Left ventricle myocardium inferior (tissue), 1 donor: ENCODE results near the gene RAMAC. TPM values are rescaled to one million over a fixed set of nuclear protein-coding genes. Genes with fewer than 3 reads are reported as not detected.
"Not testable (repeated sequence)": the region's sequence is repeated elsewhere in the genome, so short reads cannot be mapped to it uniquely, and the experiment has no call there.

Experiments used
- DNase-seq: peaks from one replicate; pipeline ENCODE4 v3.0.0-alpha.2; 2020
- H3K27ac ChIP-seq: fragments of 200-600 bp; replicated peaks from 2 replicates; pipeline ENCODE4 v1.8.0; 2021
- H3K27me3 ChIP-seq: fragments of 200-600 bp; 2 replicates; pipeline ENCODE4 v1.8.0; 2021; ENCODE audit warnings: low read depth
- H3K36me3 ChIP-seq: fragments of 200-600 bp; 2 replicates; pipeline ENCODE4 v1.8.0; 2021
- H3K4me1 ChIP-seq: fragments of 200-600 bp; 2 replicates; pipeline ENCODE4 v1.8.0; 2021
- H3K4me3 ChIP-seq: fragments of 200-600 bp; 2 replicates; pipeline ENCODE4 v1.8.0; 2021; ENCODE audit warnings: mild to moderate bottlenecking, moderate library complexity
- H3K9me3 ChIP-seq: fragments of 200-600 bp; replicated peaks from 2 replicates; pipeline ENCODE4 v1.8.0; 2021
- intact Hi-C: fragments of 100-400 bp; cut with micrococcal nuclease; formaldehyde crosslinking; loops from one replicate; pipeline ENCODE4 v1.11.0; 2022
- total RNA-seq: library from RNA; stranded (reverse); fragmentation: NEBNext Ultra II Directional; extraction: Animal tissue kit (Norgen Biotek cat#: 25700); gene quantifications from one replicate; pipeline ENCODE4 v1.2.1, GENCODE V29; 2021
- TF ChIP-seq, protein P1 (sequence below): fragments of 200-600 bp; IDR thresholded peaks from 2 replicates; pipeline ENCODE4 v1.8.0; 2021; ENCODE audit warnings: antibody characterized with exemption, mild to moderate bottlenecking, borderline replicate concordance
- donor health status: DM: no; HTN: yes; CAD: no; lungs with severe emphysema.

Gene RAMAC
- total RNA-seq, 1 donor from 2014 or later = 13.9 TPM

DNA sequence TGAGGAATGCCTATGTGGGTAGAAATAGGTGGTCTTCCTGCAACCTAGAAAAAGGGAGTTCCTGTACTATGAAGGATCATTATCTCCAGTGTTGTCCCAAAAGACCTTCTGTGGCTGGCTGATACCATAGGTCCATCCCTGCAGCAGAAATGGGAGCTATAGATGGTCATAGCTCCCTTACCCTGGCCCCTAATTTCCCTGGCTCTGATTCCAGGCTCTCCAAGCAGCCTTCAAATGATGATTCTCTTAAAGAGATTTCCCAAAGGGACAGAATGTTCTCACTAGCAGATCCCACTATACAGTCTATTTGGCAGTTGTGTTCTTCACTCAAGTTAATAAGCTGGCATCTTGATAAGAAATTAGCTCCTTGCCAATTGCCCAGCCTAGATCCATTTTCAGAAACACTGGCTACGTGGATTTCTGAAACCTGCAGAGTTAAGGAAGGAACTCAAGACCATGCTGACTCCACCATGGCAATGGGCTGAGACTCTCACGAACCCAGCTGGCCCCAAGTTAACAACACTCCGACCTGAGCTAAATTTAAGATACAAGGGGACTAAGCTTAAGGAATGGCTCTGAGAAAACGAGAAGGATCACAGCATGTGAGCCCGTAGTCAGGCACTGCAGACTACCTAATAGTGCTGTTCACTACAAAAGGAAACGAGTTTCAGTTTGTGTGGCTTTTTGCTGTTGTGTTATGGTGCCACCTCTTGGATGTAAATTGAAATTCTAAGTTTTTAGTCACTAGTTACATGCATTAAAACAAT lies 14.1 kb downstream of the RAMAC start:
- Histone ChIP-seq H3K36me3 (peaks cover 14% of the 10 kb centered on the region), H3K27ac (no peak overlapping the region), H3K27me3 (no peaks in the 10 kb centered on the region), H3K4me3 (peak overlapping the region; percentile 33), H3K4me1 (peaks cover 7% of the 10 kb centered on the region), H3K9me3 (no peaks in the 10 kb centered on the region)
- intact Hi-C loops = loop anchor here (5.0 kb wide), 1 partner anchor 148 kb away; no protein-coding TSS in a partner anchor
- TF ChIP-seq, protein P1, sequence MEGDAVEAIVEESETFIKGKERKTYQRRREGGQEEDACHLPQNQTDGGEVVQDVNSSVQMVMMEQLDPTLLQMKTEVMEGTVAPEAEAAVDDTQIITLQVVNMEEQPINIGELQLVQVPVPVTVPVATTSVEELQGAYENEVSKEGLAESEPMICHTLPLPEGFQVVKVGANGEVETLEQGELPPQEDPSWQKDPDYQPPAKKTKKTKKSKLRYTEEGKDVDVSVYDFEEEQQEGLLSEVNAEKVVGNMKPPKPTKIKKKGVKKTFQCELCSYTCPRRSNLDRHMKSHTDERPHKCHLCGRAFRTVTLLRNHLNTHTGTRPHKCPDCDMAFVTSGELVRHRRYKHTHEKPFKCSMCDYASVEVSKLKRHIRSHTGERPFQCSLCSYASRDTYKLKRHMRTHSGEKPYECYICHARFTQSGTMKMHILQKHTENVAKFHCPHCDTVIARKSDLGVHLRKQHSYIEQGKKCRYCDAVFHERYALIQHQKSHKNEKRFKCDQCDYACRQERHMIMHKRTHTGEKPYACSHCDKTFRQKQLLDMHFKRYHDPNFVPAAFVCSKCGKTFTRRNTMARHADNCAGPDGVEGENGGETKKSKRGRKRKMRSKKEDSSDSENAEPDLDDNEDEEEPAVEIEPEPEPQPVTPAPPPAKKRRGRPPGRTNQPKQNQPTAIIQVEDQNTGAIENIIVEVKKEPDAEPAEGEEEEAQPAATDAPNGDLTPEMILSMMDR = peak; percentile 63
- DNase-seq = no peak

DNA sequence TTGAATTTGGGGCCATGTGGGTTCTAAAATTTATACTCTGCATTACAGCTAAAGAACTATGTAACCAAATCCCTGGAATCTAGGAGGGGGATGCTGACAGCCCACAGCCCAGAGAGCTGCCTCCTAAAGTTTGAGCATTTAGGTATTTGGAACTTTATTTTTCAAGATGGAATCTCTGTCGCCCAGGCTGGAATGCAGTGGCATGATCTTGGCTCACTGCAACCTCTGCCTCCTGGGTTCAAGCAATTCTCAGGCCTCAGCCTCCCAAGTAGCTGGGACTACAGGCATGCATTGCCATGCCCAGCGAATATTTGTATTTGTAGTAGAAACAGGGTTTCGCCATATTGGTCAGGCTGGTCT lies 14.6 kb downstream of the RAMAC start:
- H3K9me3 ChIP-seq, H3K4me1 ChIP-seq, H3K27ac ChIP-seq, DNase-seq, H3K4me3 ChIP-seq, H3K27me3 ChIP-seq: not testable (repeated sequence)
- intact Hi-C loops = loop anchor here (5.0 kb wide), 1 partner anchor 148 kb away; no protein-coding TSS in a partner anchor
- H3K36me3 ChIP-seq = peaks cover 20% of the 10 kb centered on the region

DNA sequence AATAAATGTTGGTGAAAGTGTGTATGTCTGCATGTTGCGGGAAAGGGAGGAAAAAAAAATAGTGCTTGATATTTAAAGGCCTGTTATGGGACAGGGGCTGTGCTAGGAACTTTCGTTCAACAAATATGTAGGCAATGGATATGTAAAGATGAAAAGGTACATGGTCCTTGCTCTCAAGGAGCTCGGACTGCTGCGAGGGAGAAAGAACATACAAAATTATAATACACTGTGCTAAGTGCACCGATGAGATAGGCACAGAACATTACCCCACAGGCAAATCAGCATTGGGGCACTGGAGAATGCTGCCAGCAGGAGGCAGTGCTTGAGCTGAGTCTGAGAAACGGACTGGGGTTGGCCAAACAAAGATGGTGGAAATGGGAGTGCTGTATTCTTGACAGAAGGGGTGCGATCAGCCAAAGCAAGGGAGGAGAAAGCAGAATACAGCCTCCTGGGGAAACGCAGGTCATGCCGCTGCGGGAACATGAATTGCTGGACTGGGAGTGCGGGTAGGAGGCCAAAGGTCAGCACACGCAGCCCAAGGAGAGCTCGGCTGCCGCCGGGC lies 24.8 kb downstream of the RAMAC start:
- peak; percentile 63 for DNase-seq
- H3K36me3 ChIP-seq = peaks cover 45% of the 10 kb centered on the region
- TF ChIP-seq, protein P1 = peak; percentile 73
- no peaks in the 10 kb centered on the region for H3K9me3 ChIP-seq
- no peaks in the 10 kb centered on the region for H3K27me3 ChIP-seq
- peak overlapping the region; percentile 100 for H3K4me3 ChIP-seq
- peaks cover 42% of the 10 kb centered on the region for H3K4me1 ChIP-seq
- peak overlapping the region; percentile 91 for H3K27ac ChIP-seq
- intact Hi-C loops = no loop called here

DNA sequence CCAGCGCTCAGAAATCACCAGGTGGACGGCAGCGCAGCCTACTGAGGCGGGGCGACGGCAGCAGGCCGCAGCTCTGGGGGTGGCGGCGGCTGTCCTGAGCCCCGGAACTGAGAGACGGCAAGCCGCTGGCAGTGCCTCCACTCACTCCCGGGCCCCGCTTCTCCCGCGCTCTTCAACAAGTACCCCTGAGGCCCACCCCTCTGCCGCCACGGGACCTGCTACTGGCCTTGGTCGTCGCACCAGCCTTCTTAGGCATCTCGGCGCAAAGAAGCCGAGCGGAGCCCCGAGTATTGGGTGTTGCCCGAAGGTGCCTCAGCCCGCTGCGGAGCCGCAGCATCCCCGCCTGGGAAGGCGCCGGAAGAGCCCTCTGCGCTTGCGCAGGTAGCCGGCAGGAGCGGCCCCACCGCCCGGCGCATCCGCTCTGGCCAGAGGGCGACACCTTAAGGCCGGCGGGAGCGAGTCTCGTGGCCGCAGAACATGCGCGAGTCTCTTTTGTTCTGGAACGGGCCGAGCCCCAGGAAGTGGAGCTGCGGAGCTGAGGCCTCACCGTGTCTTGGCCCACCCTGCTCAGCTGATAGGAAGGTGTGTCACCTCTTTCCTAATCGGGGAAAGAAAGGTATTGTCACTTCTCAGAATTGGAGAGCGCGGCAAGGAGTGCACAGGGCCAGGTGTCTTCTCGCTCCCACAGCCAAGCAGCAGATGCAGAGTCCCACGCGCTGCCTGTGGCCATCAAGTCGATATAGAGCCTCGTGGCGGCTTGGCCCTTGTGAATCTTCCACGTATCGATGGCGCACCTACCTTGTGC lies 25.5 kb downstream of the RAMAC start, which contains the start of gene C15orf40:
Gene C15orf40 (minus strand): TSS at position 369 of the 805 bp plus-strand sequence. CDS start 32 bp downstream, at position 337.
- TF ChIP-seq, protein P1 = peak; percentile 69
- H3K4me1 ChIP-seq = peaks cover 42% of the 10 kb centered on the region
- no peaks in the 10 kb centered on the region for H3K9me3 ChIP-seq
- H3K4me3 ChIP-seq = peak within 1 kb of the TSS; percentile 100
- intact Hi-C loops = no loop called here
- no peaks in the 10 kb centered on the region for H3K27me3 ChIP-seq
- H3K27ac ChIP-seq = peak within 1 kb of the TSS; percentile 91
- peaks cover 46% of the 10 kb centered on the region for H3K36me3 ChIP-seq
- peak; percentile 91 for DNase-seq

DNA sequence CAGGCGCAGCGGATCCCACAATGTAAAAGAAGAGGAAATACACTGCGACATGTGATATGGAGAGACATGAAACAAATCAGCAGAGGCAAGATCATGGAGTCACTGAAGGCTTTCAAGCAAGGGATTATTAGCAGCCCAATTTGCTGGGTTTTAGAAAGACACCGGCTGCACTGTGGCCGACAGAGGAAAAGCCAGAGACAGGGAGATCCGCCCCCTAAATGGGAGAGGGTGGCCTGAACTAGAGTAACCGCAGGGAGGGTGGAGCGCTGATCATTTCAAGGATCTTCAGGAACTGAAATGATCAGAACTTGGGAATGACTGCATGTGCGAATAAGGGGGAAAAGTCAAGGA lies 26.0 kb downstream of the RAMAC start:
- no peaks in the 10 kb centered on the region for H3K9me3 ChIP-seq
- H3K27me3 ChIP-seq = no peaks in the 10 kb centered on the region
- H3K4me1 ChIP-seq = peaks cover 37% of the 10 kb centered on the region
- DNase-seq = no peak
- intact Hi-C loops = no loop called here
- TF ChIP-seq, protein P1 = no peak
- H3K27ac ChIP-seq = peak overlapping the region; percentile 91
- peaks cover 46% of the 10 kb centered on the region for H3K36me3 ChIP-seq
- peak overlapping the region; percentile 100 for H3K4me3 ChIP-seq
